Liver (tissue), 3 donors: ENCODE results near the gene SPTBN1.

ENCODE experiments used
- ATF3 ChIP-seq: IDR thresholded peaks from 2 replicates; pipeline ENCODE4 v1.6.1; 2016; ENCODE audit warnings: antibody characterized with exemption
- CTCF ChIP-seq: fragments of 150-350 bp; IDR thresholded peaks from 2 replicates; pipeline ENCODE4 v1.5.1; 2017; ENCODE audit warnings: improper control_type of control experiment, low read depth, low read length; ENCODE audit not compliant: missing input control
- donor health status: healthy.
- donor health status: healthy.

- TF ChIP-seq ATF3 = no peak
- no peak for TF ChIP-seq CTCF
These were observed 115.0 kb downstream of the SPTBN1 start for GRCh38 chr2:54570925-54571694.
